ENCODE results near the gene ZFAND3.

DNA sequence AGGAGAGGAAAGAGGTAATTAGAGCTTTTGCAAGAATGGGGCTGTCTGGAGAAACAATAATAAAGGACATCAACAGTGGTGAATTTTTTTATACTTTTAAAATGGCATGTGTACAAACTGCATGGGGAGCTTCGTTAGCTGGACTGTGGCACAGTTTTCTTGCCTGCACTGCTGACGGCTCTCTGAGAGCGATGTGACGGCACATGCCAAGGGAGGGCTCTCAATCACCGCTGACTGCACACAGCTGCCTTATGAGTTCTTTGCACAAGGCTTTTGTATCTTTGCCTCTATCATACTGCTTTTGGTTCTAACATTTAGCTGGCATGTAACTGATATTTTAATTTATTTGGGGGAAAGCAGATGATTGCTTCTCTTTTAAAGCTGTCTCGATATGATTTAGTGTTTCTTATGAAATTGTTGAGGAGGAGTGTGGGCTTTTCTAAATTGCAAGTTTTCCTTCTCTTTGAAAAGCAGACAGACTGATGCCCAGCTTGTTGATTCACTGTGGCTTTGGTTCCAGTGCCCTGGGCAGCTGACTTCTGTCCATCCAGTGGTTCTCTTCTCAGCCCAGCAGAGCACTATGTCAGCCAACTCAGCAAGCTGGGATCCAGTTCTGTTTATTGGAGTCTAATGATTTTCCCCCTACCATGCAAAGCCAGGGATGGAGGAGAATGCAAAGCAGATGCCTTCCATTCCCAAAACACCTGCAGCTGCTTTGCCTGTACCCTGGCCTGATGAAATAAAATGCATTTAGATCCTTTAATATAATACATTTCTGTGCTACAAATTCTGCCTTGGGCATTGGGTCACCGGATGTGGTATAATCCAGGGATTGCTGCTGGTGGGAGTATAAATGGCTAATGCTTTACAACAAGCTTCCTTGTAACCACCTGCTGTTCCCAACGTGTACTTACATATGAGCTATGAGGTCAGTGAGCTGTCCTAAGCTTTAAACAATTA is 323.9 kb downstream of the ZFAND3 start:
- no peak for TF ChIP-seq RFX5 (IDR thresholded peaks at IDR 0.05)
- no peak for TF ChIP-seq CEBPB (IDR thresholded peaks at IDR 0.05)
- TF ChIP-seq SREBF2 (IDR thresholded peaks at IDR 0.05), result no peak
- TF ChIP-seq, protein P1, sequence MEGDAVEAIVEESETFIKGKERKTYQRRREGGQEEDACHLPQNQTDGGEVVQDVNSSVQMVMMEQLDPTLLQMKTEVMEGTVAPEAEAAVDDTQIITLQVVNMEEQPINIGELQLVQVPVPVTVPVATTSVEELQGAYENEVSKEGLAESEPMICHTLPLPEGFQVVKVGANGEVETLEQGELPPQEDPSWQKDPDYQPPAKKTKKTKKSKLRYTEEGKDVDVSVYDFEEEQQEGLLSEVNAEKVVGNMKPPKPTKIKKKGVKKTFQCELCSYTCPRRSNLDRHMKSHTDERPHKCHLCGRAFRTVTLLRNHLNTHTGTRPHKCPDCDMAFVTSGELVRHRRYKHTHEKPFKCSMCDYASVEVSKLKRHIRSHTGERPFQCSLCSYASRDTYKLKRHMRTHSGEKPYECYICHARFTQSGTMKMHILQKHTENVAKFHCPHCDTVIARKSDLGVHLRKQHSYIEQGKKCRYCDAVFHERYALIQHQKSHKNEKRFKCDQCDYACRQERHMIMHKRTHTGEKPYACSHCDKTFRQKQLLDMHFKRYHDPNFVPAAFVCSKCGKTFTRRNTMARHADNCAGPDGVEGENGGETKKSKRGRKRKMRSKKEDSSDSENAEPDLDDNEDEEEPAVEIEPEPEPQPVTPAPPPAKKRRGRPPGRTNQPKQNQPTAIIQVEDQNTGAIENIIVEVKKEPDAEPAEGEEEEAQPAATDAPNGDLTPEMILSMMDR (IDR thresholded peaks at IDR 0.05), result no peak
- no peak for TF ChIP-seq JUN (IDR thresholded peaks at IDR 0.05)
- TF ChIP-seq FOSL2 (IDR thresholded peaks at IDR 0.05), result no peak
- TF ChIP-seq FOSL2 (CRISPR knock-in tag; IDR thresholded peaks at IDR 0.05), result no peak
- TF ChIP-seq POLR2A (IDR thresholded peaks at IDR 0.05; ENCODE audit: low read length), result no peak
- TF ChIP-seq ESRRA (IDR thresholded peaks at IDR 0.05; ENCODE audit: borderline replicate concordance, low read length), result no peak
- TF ChIP-seq EHMT2 (IDR thresholded peaks at IDR 0.05; ENCODE audit: low read depth), result no peak
- TF ChIP-seq EP300 (IDR thresholded peaks at IDR 0.05), result no peak

All from A549 (cell line).